Measurements from ENCODE around the gene TMEM88. TPM values are rescaled to one million over a fixed set of nuclear protein-coding genes. Genes with fewer than 3 reads are reported as not detected.

Gene TMEM88
- total RNA-seq, 1 experiment from 2014 or later = 11.3 TPM

- Histone ChIP-seq H2BK5ac (ENCODE audit: insufficient read length, low read length) (no peak overlapping the region), H3K23me2 (ENCODE audit: insufficient read length, low read depth, low read length, poor library complexity, severe bottlenecking) (peaks cover 29% of the 10 kb centered on the region), H2AFZ (ENCODE audit: low read length) (no peak overlapping the region), H2BK120ac (ENCODE audit: low read depth, low read length, poor library complexity, severe bottlenecking) (no peak overlapping the region), H3K18ac (ENCODE audit: insufficient read length, low read depth, low read length) (no peak overlapping the region), H2AK5ac (ENCODE audit: insufficient read length, low read length) (no peak overlapping the region), H4K8ac (replicated peaks; ENCODE audit: insufficient read length, low read depth, low read length) (no peak overlapping the region), H4K20me1 (ENCODE audit: control insufficient read depth, insufficient read depth, insufficient read length) (no peaks in the 10 kb centered on the region), H3K23ac (ENCODE audit: insufficient read length, low read depth, low read length) (no peak overlapping the region), H3K27me3 (ENCODE audit: insufficient read depth, low read length) (peaks cover 28% of the 10 kb centered on the region; the same call in 1 of the 2 replicates), H3K9ac (ENCODE audit: extremely low read depth, insufficient read length, low read length) (peak overlapping the region; percentile 27), H3T11ph (ENCODE audit: low read length) (no peak overlapping the region), H4K5ac (ENCODE audit: insufficient read length, low read depth, low read length) (no peak overlapping the region), H3K79me1 (ENCODE audit: insufficient read depth, low read depth, low read length, poor library complexity, severe bottlenecking) (no peaks in the 10 kb centered on the region), H3K27ac (ENCODE audit: insufficient read length, low read depth, low read length) (no peak overlapping the region), H3K4ac (ENCODE audit: low read depth, low read length) (no peak overlapping the region), H3K4me1 (ENCODE audit: insufficient read depth, low read length) (no peaks in the 10 kb centered on the region; the same call in 1 of the 2 replicates), H3K4me2 (ENCODE audit: insufficient read depth, insufficient read length, low read length) (peak overlapping the region; percentile 97), H3K79me2 (ENCODE audit: insufficient read depth, low read length) (no peaks in the 10 kb centered on the region), H4K91ac (ENCODE audit: insufficient read length, low read depth, low read length) (no peak overlapping the region), H3K56ac (ENCODE audit: insufficient read length, low read depth, low read length) (no peak overlapping the region), H3K14ac (ENCODE audit: insufficient read depth, low read length) (no peak overlapping the region), H2BK20ac (ENCODE audit: low read depth, low read length, poor library complexity, severe bottlenecking) (no peak overlapping the region), H3K9me3 (ENCODE audit: control insufficient read depth, low read depth, low read length) (no peaks in the 10 kb centered on the region), H2BK12ac (ENCODE audit: insufficient read length, low read depth, low read length) (no peak overlapping the region), H2BK15ac (ENCODE audit: low read depth, low read length) (no peak overlapping the region)
- TF ChIP-seq, protein P1, sequence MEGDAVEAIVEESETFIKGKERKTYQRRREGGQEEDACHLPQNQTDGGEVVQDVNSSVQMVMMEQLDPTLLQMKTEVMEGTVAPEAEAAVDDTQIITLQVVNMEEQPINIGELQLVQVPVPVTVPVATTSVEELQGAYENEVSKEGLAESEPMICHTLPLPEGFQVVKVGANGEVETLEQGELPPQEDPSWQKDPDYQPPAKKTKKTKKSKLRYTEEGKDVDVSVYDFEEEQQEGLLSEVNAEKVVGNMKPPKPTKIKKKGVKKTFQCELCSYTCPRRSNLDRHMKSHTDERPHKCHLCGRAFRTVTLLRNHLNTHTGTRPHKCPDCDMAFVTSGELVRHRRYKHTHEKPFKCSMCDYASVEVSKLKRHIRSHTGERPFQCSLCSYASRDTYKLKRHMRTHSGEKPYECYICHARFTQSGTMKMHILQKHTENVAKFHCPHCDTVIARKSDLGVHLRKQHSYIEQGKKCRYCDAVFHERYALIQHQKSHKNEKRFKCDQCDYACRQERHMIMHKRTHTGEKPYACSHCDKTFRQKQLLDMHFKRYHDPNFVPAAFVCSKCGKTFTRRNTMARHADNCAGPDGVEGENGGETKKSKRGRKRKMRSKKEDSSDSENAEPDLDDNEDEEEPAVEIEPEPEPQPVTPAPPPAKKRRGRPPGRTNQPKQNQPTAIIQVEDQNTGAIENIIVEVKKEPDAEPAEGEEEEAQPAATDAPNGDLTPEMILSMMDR (conservative IDR thresholded peaks at IDR 0.05) = no peak
- Mint-ChIP-seq H3K27ac (no peak overlapping the region), H3K4me1 (peaks cover 31 to 48% of the 10 kb centered on the region in 2 experiments), H3K36me3 (ENCODE audit: insufficient read depth in 1 of 3, low read depth in 3 of 3) (peaks cover 4 to 28% (median 19%) of the 10 kb centered on the region in 3 experiments; a peak in 6 of 7 replicates), H3K9me3 (no peaks in the 10 kb centered on the region; a peak in 1 of 5 replicates), H3K27me3 (ENCODE audit: low read depth) (peaks cover 30% of the 10 kb centered on the region), H3K4me3 (peak overlapping the region; percentile 89 to 94)
- peak; percentile 74 for DNase-seq
- WGBS (ENCODE audit: extremely low coverage, insufficient read length, low lambda C conversion rate) = no CpG with 5 or more reads among the region's 17 CpGs
These were observed 11.7 kb upstream of the TMEM88 start for GRCh38 chr17:7843257-7843535.
